Natural killer cell (primary cell): Measurements from ENCODE around the gene VKORC1. TPM values are rescaled to one million over a fixed set of nuclear protein-coding genes. Genes with fewer than 3 reads are reported as not detected.
A peak's percentile ranks its signal among the peaks of the same experiment; 100 is the strongest.

Experiments
- ATAC-seq, 3 donors: fragments of 150-1000 bp in 2 of 3; fragments of 200-7000 bp in 1 of 3; cut with Tn5 transposase; 1 replicate in 1 of 3; 2 replicates in 2 of 3; pipeline ENCODE4 v1.10.0; 2021; ENCODE audit warnings: mild to moderate bottlenecking in 2 of 3, moderate library complexity in 2 of 3
- DNase-seq, 2 donors: peaks; one replicate each; pipeline versions ENCODE4 v3.0.0 to v3.0.0-alpha.2; 2013 to 2021; ENCODE audit warnings: mixed read lengths in 1 of 2
- H3K27ac ChIP-seq: one replicate; pipeline ENCODE4 v1.5.1; 2013; ENCODE audit warnings: mild to moderate bottlenecking, low read length
- H3K27me3 ChIP-seq: one replicate; pipeline ENCODE4 v1.6.1; 2013; ENCODE audit warnings: low read length; ENCODE audit not compliant: control insufficient read depth, insufficient read depth
- H3K36me3 ChIP-seq: one replicate; pipeline ENCODE4 v1.6.1; 2013; ENCODE audit warnings: low read length; ENCODE audit not compliant: control insufficient read depth, insufficient read depth
- H3K4me1 ChIP-seq: one replicate; pipeline ENCODE4 v1.6.1; 2013; ENCODE audit warnings: low read length; ENCODE audit not compliant: control insufficient read depth, insufficient read depth
- H3K4me3 ChIP-seq: one replicate; pipeline ENCODE4 v1.5.1; 2013; ENCODE audit warnings: low read length
- H3K9me3 ChIP-seq: one replicate; pipeline ENCODE4 v1.6.1; 2013; ENCODE audit warnings: low read length; ENCODE audit not compliant: control insufficient read depth, insufficient read depth
- H3K27ac Mint-ChIP-seq, 2 donors: one replicate each; pipeline ENCODE4 v1.8.0; 2022; ENCODE audit warnings: mild to moderate bottlenecking in 2 of 2, mixed read lengths in 2 of 2, moderate library complexity in 1 of 2
- H3K27me3 Mint-ChIP-seq, 2 donors: one replicate each; pipeline ENCODE4 v1.8.0; 2022; ENCODE audit warnings: low read depth in 2 of 2, mixed read lengths in 2 of 2
- H3K36me3 Mint-ChIP-seq: one replicate; pipeline ENCODE4 v1.8.0; 2022; ENCODE audit warnings: mixed read lengths
- H3K4me1 Mint-ChIP-seq, 2 donors: one replicate each; pipeline ENCODE4 v1.8.0; 2022; ENCODE audit warnings: mixed read lengths in 2 of 2
- H3K4me3 Mint-ChIP-seq: one replicate; pipeline ENCODE4 v1.8.0; 2022; ENCODE audit warnings: mild to moderate bottlenecking, moderate library complexity, mixed read lengths
- H3K9me3 Mint-ChIP-seq, 2 donors: one replicate each; pipeline ENCODE4 v1.8.0; 2022; ENCODE audit warnings: mixed read lengths in 2 of 2
- WGBS: methylation state at CpG from one replicate; pipeline ENCODE4 v1.1.7; 2013; ENCODE audit warnings: missing lambda C conversion rate; ENCODE audit not compliant: insufficient coverage; 5-methylcytosine and 5-hydroxymethylcytosine counted together
- intact Hi-C: fragments of 100-400 bp; cut with micrococcal nuclease; formaldehyde crosslinking; loops from one replicate; pipeline ENCODE4 v1.14.2; 2022
- total RNA-seq, 4 donors: library from RNA; stranded (reverse); fragments of 120-200 nt in 1 of 4; gene quantifications; one replicate each; pipeline versions ENCODE4 v1.2.3 to v1.2.4, GENCODE V29; 2013 to 2022
- TF ChIP-seq, protein P1 (sequence below): fragments of 200-600 bp; IDR thresholded peaks from one replicate; pipeline ENCODE4 v1.8.0; 2022; ENCODE audit warnings: antibody characterized with exemption

Gene VKORC1
- total RNA-seq, 3 donors from 2014 or later (not counting 1 experiment from before 2014, with no cell fraction given), result 35.9 to 42.1 (median 41.8) TPM

DNA sequence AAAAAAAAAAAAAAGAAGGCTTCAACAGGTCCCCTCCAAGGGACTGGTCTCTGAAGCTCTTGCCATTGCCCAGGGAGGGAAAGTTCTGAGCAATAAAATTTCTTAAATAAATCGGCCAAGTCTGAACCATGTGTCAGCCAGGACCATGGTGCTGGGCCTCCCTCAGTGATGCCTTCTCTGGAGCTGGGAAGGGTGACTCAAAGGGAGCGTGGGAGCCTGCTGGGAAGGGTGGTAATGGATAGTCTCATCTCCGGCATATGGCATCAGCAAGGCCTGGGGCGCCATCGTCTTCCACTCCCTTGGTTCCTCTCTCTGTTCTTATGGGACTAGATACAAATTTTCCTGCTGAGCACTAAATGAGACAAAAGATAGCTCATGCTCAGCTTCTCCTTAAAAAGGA, 2.3 kb downstream of the VKORC1 start:
- Mint-ChIP-seq H3K27ac (peak overlapping the region in 1 of 2 donors; percentile 51), H3K4me1 (peaks cover 22 to 24% of the 10 kb centered on the region in 2 donors), H3K4me3 (peak overlapping the region; percentile 35), H3K27me3 (no peaks in the 10 kb centered on the region), H3K36me3 (no peaks in the 10 kb centered on the region), H3K9me3 (no peaks in the 10 kb centered on the region)
- no peak for ATAC-seq
- Histone ChIP-seq H3K9me3 (no peaks in the 10 kb centered on the region), H3K36me3 (peaks cover 14% of the 10 kb centered on the region), H3K27me3 (no peaks in the 10 kb centered on the region), H3K4me3 (no peak overlapping the region), H3K27ac (no peak overlapping the region), H3K4me1 (peaks cover 26% of the 10 kb centered on the region)
- 98% methylated on average over 5 of the region's 5 CpGs for WGBS
- intact Hi-C loops, result loop anchor here (5.0 kb wide), 1 partner anchor 60 kb away; the partner anchor contains the start of gene STX4
- TF ChIP-seq, protein P1, sequence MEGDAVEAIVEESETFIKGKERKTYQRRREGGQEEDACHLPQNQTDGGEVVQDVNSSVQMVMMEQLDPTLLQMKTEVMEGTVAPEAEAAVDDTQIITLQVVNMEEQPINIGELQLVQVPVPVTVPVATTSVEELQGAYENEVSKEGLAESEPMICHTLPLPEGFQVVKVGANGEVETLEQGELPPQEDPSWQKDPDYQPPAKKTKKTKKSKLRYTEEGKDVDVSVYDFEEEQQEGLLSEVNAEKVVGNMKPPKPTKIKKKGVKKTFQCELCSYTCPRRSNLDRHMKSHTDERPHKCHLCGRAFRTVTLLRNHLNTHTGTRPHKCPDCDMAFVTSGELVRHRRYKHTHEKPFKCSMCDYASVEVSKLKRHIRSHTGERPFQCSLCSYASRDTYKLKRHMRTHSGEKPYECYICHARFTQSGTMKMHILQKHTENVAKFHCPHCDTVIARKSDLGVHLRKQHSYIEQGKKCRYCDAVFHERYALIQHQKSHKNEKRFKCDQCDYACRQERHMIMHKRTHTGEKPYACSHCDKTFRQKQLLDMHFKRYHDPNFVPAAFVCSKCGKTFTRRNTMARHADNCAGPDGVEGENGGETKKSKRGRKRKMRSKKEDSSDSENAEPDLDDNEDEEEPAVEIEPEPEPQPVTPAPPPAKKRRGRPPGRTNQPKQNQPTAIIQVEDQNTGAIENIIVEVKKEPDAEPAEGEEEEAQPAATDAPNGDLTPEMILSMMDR, result no peak
- DNase-seq, result no peak

- H3K4me1 Mint-ChIP-seq, result peaks cover 16 to 28% of the 10 kb centered on the region in 2 donors
- WGBS, result 90% methylated on average over 2 of the region's 2 CpGs
- intact Hi-C loops, result loop anchor here (5.0 kb wide), 1 partner anchor 58 kb away; the partner anchor contains the start of gene STX4
- no peaks in the 10 kb centered on the region for H3K27me3 ChIP-seq
- H3K4me1 ChIP-seq, result peaks cover 20% of the 10 kb centered on the region
- H3K9me3 ChIP-seq, result no peaks in the 10 kb centered on the region
- ATAC-seq, result no peak
- no peak overlapping the region for H3K4me3 ChIP-seq
- no peak overlapping the region for H3K27ac ChIP-seq
- no peaks in the 10 kb centered on the region for H3K27me3 Mint-ChIP-seq
- no peaks in the 10 kb centered on the region for H3K36me3 Mint-ChIP-seq
- no peak overlapping the region for H3K4me3 Mint-ChIP-seq
- H3K27ac Mint-ChIP-seq, result no peak overlapping the region
- no peaks in the 10 kb centered on the region for H3K9me3 Mint-ChIP-seq
- TF ChIP-seq, protein P1, result no peak
- peaks cover 21% of the 10 kb centered on the region for H3K36me3 ChIP-seq
- DNase-seq, result no peak
Measured at GRCh38 chr16:31090540-31090939, 4.1 kb downstream of the VKORC1 start.

DNA sequence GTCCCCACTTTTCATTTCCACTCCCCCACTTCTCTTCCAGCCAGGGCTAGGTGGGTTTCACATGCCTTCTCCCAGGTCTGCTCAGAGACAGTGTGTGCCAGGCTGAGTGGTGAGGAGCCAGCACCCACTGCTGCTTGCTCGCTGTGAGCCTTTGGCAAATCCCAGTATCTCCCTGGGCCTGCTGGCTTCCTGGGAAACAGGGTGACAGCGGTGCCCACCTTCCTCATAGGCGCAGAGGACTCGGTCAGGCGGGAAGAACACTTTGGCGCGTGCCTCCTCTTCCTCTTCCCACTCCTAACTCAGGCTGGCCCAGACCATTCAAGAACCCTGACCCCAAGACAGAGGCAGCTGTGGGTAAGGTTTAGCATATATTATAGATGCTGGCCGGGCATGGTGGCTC, 5.4 kb downstream of the VKORC1 start:
- H3K4me1 Mint-ChIP-seq, result peaks cover 5 to 17% of the 10 kb centered on the region in 2 donors
- no peak overlapping the region for H3K27ac ChIP-seq
- DNase-seq, result no peak
- H3K4me3 ChIP-seq, result no peak overlapping the region
- no peaks in the 10 kb centered on the region for H3K9me3 ChIP-seq
- TF ChIP-seq, protein P1, result no peak
- 97% methylated on average over 8 of the region's 8 CpGs for WGBS
- H3K4me3 Mint-ChIP-seq, result no peak overlapping the region
- H3K9me3 Mint-ChIP-seq, result no peaks in the 10 kb centered on the region
- no peak overlapping the region for H3K27ac Mint-ChIP-seq
- ATAC-seq, result no peak
- peaks cover 32% of the 10 kb centered on the region for H3K36me3 ChIP-seq
- no peaks in the 10 kb centered on the region for H3K27me3 Mint-ChIP-seq
- intact Hi-C loops, result no loop called here
- H3K36me3 Mint-ChIP-seq, result no peaks in the 10 kb centered on the region
- H3K4me1 ChIP-seq, result peaks cover 10% of the 10 kb centered on the region
- no peaks in the 10 kb centered on the region for H3K27me3 ChIP-seq
